ENCODE data around the gene ANGPTL5.
A peak's percentile ranks its signal among the peaks of the same experiment; 100 is the strongest.

The ANGPTL5 gene

DNA sequence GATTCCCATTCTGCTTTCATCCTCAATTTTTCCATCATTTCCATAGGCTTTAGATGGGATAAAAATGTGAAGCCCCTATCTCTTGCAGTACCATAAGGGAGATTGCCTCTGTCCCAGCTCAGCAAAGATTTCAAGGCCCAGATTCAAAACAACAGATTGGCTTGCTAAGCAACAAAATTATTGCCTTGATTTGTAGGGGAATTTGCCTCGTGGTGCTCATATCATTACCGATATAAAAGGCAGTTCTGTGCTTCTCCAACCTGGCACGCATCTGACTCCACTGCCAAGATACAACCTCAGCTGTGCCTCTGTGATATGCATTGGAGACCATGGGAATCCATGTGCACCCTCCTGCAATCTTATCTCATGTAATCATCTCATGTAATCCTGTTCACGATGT is 26.6 kb downstream of the ANGPTL5 start:
- no peak overlapping the region for H3K4me3 ChIP-seq (ENCODE audit: low read length)
- TF ChIP-seq CTCF (conservative IDR thresholded peaks at IDR 0.05; ENCODE audit: low read length) = no peak
- no peak for DNase-seq (ENCODE audit: low read depth)

DNA sequence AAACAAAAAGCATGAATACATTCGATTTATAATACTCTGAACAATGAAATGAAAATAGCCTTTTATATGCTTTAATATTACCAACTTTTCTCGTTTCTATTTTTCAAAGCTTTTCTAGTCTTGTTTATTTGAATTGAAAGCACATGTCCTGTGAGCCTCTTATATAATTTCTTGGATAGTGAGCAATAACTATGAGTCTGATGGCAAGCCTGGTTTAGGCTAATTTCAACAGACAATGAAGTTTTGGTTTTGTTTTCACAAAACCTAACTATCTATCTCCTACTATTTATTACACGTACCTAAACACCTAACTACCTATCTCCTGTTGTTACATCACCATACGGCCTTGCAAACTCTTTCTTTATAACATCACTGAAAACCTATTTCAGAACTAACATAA is 30.7 kb downstream of the ANGPTL5 start:
- no peak for TF ChIP-seq CTCF (conservative IDR thresholded peaks at IDR 0.05; ENCODE audit: low read length)
- no peak for DNase-seq (ENCODE audit: low read depth)
- no peak overlapping the region for H3K4me3 ChIP-seq (ENCODE audit: low read length)

GRCh38 chr11:101881586-101881985 is 34.7 kb downstream of the ANGPTL5 start:
- no peak overlapping the region for H3K4me3 ChIP-seq (ENCODE audit: low read length)
- TF ChIP-seq CTCF (conservative IDR thresholded peaks at IDR 0.05; ENCODE audit: low read length) = no peak
- peak; percentile 9 for DNase-seq (ENCODE audit: low read depth)

DNA sequence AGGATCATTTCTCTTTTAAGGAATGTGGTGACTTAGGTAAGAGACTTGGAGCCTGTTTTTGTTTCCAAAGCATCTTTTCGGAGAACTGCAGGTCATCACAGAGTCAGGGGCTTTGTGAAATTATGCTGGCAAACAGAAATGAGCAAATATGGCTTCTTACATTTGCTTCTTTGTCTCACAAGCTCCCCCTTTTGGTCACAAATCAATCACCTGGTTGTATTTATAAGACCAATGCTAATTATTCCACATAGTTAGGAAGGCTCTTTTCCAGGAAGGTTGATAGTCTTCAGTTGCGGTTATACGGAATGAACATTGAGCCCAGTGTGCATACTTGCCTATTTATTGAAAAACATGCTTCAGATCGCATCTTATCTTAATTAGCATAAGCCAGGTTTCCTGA is 36.1 kb downstream of the ANGPTL5 start:
- no peak overlapping the region for H3K4me3 ChIP-seq (ENCODE audit: low read length)
- DNase-seq (ENCODE audit: low read depth) = peak; percentile 77
- peak; percentile 61 for TF ChIP-seq CTCF (conservative IDR thresholded peaks at IDR 0.05; ENCODE audit: low read length)

DNA sequence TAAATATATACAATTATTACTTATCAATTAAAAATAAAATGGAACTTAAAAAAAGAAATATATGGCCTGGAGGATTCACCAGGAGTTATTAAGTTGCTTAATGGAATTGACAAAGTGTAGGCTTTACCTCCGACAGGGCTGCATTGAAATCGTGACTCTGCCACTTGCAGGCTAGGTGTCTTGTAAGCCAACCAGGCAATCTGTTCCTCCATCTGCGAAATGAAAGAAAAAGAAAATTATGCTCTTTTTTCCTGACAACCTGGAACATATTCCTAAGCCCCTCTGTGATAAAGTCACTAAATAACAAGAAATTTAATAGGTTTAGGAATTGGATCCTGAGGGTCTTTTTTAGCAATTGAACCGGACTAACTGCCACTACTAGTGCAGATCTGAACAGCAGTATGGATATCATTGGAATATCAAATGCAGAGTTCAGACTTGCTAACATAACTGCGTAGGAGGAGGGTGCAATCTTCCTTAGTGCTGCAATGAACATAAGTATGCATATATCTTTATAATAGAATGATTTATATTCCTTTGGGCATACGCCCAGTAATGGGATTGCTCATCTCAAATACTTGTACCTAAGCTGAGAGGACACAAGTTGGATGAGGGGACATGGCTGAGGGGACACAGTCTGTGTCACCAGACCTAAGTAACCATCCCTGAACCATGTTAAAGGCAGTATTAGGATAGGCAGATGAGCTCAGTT is 44.0 kb downstream of the ANGPTL5 start:
- peak; percentile 11 for DNase-seq (ENCODE audit: low read depth)
- no peak overlapping the region for H3K4me3 ChIP-seq (ENCODE audit: low read length)
- TF ChIP-seq CTCF (conservative IDR thresholded peaks at IDR 0.05; ENCODE audit: low read length) = no peak

DNA sequence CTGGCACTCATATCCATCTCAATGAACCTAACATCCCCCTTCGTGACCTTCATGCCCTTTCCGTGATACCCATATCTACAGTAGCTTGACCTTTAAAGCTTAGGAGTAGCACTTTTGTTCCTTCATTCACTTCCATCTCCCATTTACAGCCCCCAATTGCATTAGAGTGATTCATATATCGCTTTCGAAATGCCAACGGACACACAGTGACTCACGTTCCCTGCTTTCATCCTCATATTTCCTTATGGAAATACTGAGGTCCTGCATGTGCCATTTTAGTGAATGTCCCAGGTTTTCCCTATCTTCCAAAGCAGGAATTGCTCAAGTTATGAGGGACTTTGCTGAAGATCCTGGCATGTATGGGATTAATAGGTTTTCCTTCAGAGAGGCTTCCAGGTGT is 45.8 kb downstream of the ANGPTL5 start:
- peak; percentile 60 for DNase-seq (ENCODE audit: low read depth)
- H3K4me3 ChIP-seq (ENCODE audit: low read length) = no peak overlapping the region
- TF ChIP-seq CTCF (conservative IDR thresholded peaks at IDR 0.05; ENCODE audit: low read length) = peak; percentile 36

DNA sequence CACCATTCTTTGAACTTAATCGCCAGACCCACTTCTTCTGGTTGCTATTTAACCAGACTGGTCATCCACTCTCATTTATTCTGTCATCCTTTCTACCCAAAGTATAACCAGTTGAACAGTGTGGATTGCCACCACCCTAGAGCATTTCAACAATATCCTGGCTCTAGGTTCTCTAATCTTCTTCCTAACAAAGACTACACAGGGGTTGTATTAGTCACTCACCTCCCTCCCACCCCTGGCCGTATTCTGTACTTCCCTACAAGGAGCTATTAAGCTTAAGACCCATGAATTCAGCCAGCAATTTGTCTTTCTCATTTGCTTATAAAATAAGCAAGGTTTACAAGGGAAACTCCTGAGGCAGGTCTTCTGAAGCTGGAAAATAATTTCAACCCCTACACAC is 48.4 kb downstream of the ANGPTL5 start:
- TF ChIP-seq CTCF (conservative IDR thresholded peaks at IDR 0.05; ENCODE audit: low read length) = no peak
- no peak overlapping the region for H3K4me3 ChIP-seq (ENCODE audit: low read length)
- no peak for DNase-seq (ENCODE audit: low read depth)

Data from AG10803 (cell line).